NCI-H524 treated with DMSO at 0.1 percent for 48 hours (cell line): ENCODE measurements around the gene ATP1A4.

Experiments
- DNase-seq: peaks from one replicate; lab custom pipeline; 2025; lab: John Stamatoyannopoulos, UW

ATP1A4 gene

DNA sequence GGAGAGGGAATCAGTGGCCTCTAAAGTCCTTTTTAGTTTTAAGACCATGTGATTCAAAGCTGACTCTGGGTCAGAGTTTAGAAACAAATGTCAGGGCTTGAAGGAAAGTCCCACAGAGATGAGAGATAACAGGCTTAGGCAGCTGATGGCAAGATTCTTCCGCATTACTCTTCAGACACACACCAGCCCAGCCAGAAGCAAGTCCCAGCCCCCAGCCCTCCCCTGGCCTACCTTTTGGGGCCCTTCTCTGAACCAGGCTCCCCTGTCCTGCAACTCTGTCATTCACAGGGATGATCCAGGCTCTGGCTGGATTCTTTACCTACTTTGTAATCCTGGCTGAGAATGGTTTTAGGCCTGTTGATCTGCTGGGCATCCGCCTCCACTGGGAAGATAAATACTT lies 25.8 kb downstream of the ATP1A4 start:
- no peak for DNase-seq

- DNase-seq: no peak
Observed at GRCh38 chr1:160177667-160178066, 26.3 kb downstream of the ATP1A4 start.

DNA sequence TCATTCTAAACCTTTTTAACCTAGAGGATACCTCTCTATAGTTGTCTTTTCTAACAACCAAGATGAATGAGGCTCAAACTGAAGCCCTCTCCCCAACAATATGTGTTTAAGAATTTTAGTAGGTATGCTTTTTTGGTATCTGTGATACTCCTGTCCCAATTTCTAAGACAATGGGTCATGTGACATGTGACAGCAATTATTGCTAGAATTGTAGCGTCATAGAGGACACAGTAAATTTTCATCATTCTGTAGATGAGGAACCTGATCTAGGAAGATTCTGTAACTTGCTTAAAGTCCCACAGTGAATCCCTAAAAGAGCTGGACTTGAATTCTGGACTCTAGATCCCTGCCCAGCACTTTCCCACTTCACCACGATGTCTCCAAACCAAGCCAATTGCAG lies 27.3 kb downstream of the ATP1A4 start:
- no peak for DNase-seq

DNA sequence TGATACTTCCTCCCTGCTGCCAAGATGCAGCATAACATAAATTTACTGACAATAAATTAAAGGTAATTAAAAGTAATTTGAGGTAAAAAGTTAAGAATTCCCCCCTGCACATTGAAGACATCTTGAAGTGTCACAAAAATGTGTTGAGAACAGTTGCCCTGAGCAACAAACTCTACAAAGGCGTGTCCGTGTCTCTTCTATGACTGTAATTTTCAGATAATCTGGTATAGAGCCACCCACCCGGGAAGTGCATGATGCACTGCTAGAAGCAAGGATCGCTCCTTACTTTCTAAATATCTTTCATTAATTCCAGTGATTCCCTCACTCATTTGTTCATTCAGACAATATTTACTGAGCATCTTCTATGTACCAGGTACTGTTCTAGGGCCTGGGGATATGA lies 27.9 kb downstream of the ATP1A4 start:
- DNase-seq: no peak

GRCh38 chr1:160186246-160186645 lies 34.8 kb downstream of the ATP1A4 start:
- no peak for DNase-seq

- no peak for DNase-seq
Observed at GRCh38 chr1:160186729-160187128, 35.3 kb downstream of the ATP1A4 start.

DNA sequence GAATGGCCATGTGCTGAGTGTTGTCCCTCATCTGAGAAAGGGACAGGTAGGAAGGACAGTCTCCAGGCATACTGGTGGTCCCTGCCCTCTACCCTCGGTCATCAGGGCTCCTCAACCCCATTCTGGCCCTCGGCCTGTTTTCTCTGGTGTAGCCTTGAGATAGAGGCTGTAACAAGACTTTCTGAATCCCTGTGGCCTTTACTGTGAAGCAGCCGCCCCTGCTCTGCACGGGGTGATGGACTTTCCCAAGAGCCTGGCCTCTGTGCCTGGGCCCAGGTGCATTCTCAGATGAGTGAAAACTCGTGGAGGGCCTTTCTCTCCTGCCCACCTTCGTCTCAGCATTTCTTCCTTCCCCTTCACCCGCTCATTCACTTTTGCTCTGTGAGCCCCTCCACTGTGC lies 36.0 kb downstream of the ATP1A4 start:
- DNase-seq: no peak

GRCh38 chr1:160188341-160188740 lies 36.9 kb downstream of the ATP1A4 start:
- no peak for DNase-seq

GRCh38 chr1:160189649-160190625 lies 38.5 kb downstream of the ATP1A4 start, which contains the start of gene CASQ1:
CASQ1 (plus strand) TSS chr1:160190575; CDS start chr1:160190752, 177 bp downstream.
- DNase-seq: no peak

DNA sequence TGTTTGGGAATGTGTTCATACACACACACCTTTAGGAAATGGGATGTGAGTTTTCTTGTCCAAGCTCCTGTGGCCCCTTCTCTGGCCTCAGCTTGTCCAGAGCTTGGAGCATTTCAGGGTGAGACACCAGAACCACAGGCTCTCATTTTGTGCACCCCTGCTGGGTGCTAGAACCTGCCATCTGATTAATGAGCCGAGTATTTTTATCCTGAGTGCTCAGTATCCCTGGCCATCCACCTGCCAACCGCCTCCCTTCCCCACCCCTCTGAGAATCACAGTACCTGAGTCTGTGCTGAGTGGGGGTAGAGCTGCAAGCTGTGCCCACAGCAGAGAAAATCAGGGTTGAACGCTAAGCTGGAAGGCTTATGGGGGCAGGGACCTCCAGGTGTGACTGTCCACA lies 40.4 kb downstream of the ATP1A4 start:
- DNase-seq: no peak

DNA sequence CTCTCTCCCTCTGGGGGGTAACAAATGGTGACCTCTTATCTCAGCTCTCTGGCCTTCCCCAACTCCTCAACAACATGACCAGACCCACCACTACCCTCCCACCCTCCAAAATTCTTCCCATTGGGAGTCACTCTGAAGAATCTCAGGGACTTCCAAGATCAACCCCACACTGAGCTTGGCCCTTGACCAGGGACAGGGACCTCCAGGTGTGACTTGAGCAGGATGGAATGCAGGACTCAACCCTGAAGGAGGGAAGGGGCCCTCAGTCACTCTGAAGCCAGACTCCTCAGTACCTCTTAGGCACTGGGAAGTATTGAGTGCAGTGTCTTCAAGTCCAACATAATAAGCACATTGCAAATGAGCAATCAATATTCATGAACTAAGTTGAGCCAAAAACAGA lies 40.8 kb downstream of the ATP1A4 start:
- DNase-seq: no peak

DNA sequence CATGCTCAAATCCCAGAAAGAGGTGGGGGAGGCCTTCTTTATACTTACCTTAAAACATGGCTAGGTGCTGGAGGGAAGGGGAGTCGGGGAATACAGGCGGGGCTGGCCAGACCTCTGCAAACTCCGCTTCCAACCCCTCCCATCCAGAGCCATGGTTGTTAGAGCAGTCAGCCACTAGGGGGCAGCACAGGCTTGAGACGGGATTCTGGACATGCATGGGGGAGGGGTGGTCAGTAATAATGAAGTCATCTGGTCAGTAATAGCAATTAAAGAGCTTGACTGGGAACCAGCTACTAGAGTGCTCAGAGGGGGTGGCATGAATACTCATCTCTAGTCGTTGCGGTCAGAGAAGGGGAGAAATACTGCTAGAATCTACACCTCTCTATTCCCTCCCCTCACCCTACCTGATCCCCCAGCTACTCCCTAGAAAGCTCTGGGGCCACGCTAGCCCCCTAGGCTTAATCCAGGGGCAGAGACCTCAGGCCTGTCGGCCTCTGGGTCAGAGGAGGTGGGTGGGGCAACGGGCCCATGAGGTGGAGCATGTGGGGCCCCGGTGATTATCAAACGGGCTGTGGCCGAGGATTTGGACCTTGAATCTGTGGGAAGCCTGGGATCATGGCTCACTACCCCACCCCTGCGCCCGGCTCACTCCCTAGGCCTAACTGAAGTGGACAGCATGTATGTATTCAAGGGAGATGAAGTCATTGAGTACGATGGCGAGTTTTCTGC lies 41.9 kb downstream of the ATP1A4 start:
- peak; percentile 37 for DNase-seq

DNA sequence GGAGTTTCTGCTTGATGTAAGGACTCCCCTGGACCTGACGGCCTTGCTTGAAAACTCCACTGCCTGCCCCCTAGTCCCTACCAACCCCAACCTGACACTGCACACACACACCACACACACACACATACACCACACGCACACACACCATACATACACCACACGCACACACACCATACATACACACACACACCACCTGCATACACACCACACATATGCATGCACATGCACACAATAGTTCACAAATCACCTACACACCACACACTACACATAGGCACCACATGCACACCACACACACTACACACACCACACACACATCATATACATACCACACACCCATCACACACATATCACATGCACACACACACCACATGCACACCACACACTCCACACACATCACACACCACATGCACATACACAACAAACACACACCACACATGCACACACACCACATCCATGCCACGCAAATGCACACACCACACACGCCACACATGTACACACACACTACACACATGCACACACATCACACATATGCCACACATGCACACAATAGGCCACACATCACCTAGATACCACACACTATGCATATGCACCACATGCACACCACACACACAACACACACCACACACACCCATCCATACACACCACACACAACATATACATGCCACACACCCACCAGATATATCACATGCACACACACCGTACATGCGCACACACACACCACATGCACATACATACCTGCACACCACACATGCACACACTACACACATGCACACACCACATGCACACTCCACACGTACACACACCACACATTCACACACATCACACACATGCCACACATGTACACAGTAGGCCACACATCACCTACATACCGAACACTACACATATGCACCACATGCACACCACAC lies 42.7 kb downstream of the ATP1A4 start:
- DNase-seq: no peak

DNA sequence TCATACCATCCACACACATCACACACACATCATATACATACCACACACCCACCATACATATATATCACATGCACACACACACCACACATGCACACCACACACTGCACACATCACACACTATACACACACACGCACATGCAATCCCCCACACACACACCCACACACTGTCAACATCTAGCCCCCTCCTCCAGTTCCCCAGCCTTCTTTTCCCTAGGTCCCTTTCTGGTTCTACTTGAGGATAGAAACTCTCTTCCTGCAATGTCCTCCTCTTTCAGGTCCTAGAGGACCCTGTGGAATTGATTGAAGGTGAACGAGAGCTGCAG lies 43.3 kb downstream of the ATP1A4 start:
- DNase-seq: no peak

GRCh38 chr1:160196143-160196542 lies 44.7 kb downstream of the ATP1A4 start:
- DNase-seq: no peak

DNA sequence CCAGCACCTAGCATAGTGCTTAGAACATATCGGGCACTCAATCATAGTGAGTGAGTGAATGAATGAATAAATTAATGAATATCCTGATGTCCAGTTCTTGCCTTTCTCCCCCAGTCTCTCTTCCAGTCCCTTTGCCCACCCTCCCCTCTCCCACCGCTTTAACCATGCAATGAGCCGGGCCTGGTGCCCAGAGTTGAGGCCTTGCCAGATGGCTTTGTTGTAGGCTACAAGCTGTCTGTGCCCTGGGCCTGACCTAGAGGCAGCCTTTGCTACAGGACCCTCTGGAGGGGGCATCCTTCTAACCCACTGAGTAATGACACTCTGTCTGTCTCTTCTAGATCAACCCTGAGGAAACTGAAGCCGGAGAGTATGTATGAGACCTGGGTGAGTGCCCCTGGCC lies 45.8 kb downstream of the ATP1A4 start:
- DNase-seq: no peak

GRCh38 chr1:160200786-160201185 lies 49.4 kb downstream of the ATP1A4 start:
- DNase-seq: no peak

DNA sequence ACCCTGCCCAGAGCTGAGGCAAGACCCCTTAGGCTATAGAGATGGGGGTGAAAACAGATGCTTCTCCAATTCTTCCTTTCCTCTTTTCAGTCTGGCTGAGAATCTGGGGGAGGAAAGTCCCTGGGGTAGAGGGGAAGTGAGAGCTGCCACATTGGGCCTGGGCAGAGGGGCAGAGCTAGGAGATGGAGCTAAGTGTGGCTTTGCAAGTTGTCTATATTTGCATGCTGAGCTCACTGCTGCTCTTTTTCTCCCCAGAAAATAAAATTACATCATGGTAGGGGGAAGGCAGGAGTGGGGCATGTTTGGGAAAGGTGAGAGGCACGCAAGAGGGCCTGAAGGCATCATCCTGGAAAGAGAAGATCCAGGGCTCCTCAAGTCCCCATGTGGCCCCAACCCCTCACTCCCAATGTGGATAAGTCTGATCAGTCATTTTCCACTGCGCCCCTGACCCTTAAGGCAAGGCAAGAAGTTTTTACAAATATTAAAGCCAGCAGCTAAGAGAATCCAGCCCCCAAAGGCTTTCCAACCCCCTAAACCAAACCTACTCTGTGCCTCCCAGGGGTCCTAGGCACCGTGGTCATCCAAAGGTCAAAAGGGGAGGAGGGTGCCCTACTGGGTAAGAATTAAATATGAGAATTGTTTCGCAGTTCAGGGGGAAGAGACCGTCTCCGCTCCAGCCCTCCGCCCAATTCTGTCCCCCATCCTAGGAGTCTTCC lies 53.3 kb downstream of the ATP1A4 start:
- DNase-seq: no peak

DNA sequence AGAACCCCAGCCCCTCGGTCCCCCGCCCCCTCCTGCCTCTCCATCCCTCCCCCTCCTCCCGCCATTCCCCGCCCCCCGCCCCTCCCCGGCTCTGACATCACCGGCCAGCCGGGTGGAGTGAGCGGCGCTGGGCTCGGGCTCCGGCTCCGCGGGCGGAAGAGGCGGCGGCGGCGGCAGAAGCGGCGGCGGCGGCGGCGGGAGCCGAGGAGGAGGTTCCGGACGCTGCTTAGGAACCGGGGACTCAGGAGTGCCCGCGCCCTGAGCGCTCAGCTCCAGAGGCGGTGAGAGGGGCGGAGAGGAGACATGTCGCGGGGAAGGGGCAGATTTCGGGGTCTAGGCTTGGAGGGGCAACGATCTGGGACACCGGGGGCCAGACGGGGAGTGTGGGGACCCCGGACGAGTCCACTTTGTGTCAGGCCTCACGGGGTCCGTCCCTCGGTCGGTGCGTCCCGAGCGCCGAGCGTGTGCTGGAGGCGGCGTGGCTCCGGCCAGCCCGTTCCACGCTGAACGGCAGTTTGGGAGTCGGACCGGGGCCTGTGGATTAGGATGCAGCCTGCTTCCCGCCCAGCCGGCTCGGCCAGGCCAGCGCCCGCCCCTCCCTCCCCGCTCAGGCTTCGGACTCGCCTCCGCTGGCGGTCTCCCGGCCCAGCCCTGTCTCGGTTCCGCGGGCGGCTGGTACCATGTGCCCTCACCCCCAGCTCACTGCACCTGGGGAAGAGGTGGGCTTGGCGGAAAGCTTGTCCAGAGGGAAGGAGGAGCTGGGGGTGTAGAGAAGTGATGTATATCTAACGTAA lies 54.0 kb downstream of the ATP1A4 start, which contains the start of gene PEA15:
TSS of gene PEA15 (plus strand) at position 143 of the 794 bp plus-strand sequence. CDS start 6,161 bp downstream, outside the sequence.
- DNase-seq: no peak

DNA sequence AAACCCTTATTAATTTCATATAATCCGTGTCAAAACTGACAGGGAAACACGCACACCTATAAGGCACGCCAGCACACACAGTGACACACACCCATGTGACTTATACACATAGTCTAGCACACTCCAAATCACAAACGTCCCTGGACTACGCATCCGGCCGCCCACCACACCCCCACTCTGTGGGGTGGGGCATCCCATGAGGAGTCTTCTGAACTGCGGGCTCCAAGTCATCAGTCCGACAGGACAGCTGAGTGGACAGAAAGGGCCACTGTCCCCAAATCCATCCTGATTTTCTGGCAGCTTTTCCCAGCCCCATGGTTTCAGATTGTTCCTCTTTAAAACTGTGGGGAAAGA lies 54.6 kb downstream of the ATP1A4 start:
- DNase-seq: no peak
